ENCODE measurements around the gene TRAPPC12. TPM values are rescaled to one million over a fixed set of nuclear protein-coding genes. Genes with fewer than 3 reads are reported as not detected.

The TRAPPC12 gene
- total RNA-seq, 4 donors from 2014 or later, result 93.0 to 198 (median 108) TPM

DNA sequence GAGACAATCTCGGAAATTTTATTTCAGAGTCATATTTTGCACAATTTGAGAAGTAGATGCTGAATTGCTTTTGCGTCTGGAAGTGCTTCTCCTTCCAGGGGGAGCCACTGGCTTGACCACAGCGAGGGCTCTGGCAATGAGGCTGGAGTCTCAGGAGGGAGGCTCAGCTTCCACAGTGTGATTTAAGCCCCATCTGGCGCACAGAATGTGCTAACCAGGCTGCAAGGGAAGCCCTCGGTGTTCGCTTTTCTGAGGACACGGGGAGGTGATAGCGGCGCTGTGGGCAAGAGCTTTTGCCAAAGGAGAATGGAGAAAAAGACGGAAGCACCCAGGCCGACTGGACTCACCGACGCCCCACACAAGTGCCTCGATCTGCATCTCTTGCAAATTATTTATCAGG, 87.5 kb downstream of the TRAPPC12 start:
- Histone ChIP-seq H3K27ac (no peak overlapping the region), H3K36me3 (peaks cover 39 to 47% of the 10 kb centered on the region in 2 donors), H3K27me3 (no peaks in the 10 kb centered on the region), H3K9me3 (no peaks in the 10 kb centered on the region), H3K4me3 (replicated peaks in 1 of 3) (no peak overlapping the region), H3K4me1 (peaks cover 2% of the 10 kb centered on the region in 2 donors)
- 89 to 96% methylated on average over 14 of the region's 14 CpGs for WGBS, 2 donors
- DNase-seq, result no peak
- TF ChIP-seq CTCF (IDR thresholded peaks at IDR 0.05) (no peak), POLR2A (IDR thresholded peaks at IDR 0.05) (no peak)
- intact Hi-C loops (cut with DNase I), result loop anchor here (10.0 kb wide), 1 partner anchor 282 kb away; no protein-coding TSS in a partner anchor

DNA sequence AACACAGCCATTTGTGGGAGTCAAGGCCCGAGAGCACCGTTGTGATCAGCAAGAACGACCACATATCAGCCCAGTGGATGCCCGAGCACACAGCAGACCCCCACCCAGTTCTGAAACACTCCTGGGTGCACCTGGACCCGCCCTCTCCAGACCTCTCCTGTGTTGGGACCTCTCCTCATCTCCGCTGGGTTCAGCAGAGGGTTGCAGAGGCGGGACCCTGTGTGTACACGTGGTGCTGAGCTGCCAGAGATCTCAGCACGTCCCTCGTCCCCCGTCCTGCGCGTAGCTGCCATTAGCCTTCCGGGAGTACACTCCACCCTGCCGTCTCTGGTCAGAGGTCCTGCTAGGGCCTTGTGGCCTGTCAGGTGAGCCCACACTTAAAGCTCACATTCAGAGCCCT, 88.2 kb downstream of the TRAPPC12 start:
- Histone ChIP-seq H3K27me3 (no peaks in the 10 kb centered on the region), H3K9me3 (no peaks in the 10 kb centered on the region), H3K36me3 (peaks cover 46 to 52% of the 10 kb centered on the region in 2 donors), H3K4me3 (replicated peaks in 1 of 3) (no peak overlapping the region), H3K4me1 (no peaks in the 10 kb centered on the region), H3K27ac (no peak overlapping the region)
- no peak for TF ChIP-seq POLR2A (IDR thresholded peaks at IDR 0.05)
- TF ChIP-seq CTCF (IDR thresholded peaks at IDR 0.05), result no peak
- WGBS, 2 donors, result 97 to 98% methylated on average over 11 to 15 of the region's 15 CpGs
- DNase-seq, result no peak
- intact Hi-C loops (cut with DNase I), result loop anchor here (10.0 kb wide), 1 partner anchor 283 kb away; no protein-coding TSS in a partner anchor

DNA sequence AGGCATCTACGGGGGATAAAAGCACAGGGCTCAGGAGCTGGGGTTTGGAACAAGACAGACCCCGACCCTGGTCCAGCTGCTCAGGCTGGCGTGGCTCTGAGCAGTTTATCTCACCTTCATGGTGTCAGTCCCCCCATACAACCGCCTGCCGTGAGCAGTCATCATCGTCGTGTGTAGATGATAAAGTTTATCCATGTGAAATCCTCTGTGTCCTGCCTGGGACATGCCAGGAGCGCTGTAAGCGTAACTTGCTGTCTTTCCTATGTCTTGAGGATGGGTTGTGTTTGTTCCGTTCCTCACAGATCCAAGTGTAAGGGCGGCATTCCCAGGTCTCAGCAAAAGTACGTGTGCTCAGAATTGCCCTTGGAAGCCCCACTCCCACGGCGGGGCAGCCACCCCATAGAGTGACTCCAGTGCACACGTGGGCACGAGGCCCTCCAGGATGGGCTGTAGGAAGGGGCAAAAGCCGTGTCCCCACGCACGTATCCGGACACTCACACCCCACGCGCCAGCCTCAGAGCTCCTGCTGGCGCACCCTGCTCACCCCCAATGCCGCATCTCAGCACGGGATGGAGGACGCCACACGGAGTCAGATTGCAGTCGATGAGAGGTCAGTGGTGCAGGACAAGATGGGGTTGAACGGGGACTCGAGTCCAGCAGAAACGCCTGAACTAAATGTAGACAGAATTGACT, 88.9 kb downstream of the TRAPPC12 start:
- TF ChIP-seq CTCF (IDR thresholded peaks at IDR 0.05) (no peak), POLR2A (IDR thresholded peaks at IDR 0.05) (no peak)
- H3K27me3 ChIP-seq, result no peaks in the 10 kb centered on the region
- intact Hi-C loops (cut with DNase I), result loop anchor here (10.0 kb wide), 1 partner anchor 284 kb away; no protein-coding TSS in a partner anchor
- H3K27ac ChIP-seq, result no peak overlapping the region
- H3K9me3 ChIP-seq, result no peaks in the 10 kb centered on the region
- H3K4me3 ChIP-seq (replicated peaks in 1 of 3), result no peak overlapping the region
- DNase-seq, result no peak
- no peaks in the 10 kb centered on the region for H3K4me1 ChIP-seq
- 93 to 95% methylated on average over 26 to 31 of the region's 31 CpGs for WGBS, 2 donors
- peaks cover 47 to 52% of the 10 kb centered on the region in 2 donors for H3K36me3 ChIP-seq

- H3K36me3 ChIP-seq, result peaks cover 51% of the 10 kb centered on the region in 2 donors
- DNase-seq, result no peak
- intact Hi-C loops (cut with DNase I), result loop anchor here (10.0 kb wide), 1 partner anchor 285 kb away; no protein-coding TSS in a partner anchor
- H3K27ac ChIP-seq, result no peak overlapping the region
- H3K4me1 ChIP-seq, result no peaks in the 10 kb centered on the region
- no peaks in the 10 kb centered on the region for H3K9me3 ChIP-seq
- no peak for TF ChIP-seq CTCF (IDR thresholded peaks at IDR 0.05)
- no peak for TF ChIP-seq POLR2A (IDR thresholded peaks at IDR 0.05)
- H3K27me3 ChIP-seq, result no peaks in the 10 kb centered on the region
- H3K4me3 ChIP-seq (replicated peaks in 1 of 3), result no peak overlapping the region
- 95 to 98% methylated on average over 7 of the region's 7 CpGs for WGBS, 2 donors
Measured at GRCh38 chr2:3469486-3469885, 90.0 kb downstream of the TRAPPC12 start.

DNA sequence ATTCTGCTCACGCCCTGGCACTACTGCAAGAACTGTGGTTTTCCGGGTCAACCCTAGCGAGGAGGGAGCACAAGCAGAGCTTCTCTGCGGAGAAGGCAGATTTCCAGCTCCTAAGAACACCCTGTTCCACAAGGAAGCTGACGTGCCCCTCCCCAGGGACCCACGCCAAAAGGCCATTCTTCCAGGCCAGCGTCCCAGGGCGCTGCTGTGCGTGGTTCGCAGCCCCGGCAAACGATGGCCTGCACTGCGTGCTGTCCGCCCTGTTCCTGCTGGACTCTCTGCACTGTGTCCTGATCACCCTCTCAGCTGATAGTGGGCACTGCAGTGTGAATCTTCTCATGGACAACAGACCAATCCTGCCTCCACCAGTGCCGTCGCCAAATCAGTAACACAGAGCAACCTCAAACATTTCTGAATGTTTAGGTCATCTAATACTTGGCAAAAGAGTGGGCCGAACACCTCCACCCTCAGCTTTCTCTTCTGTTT, 90.7 kb downstream of the TRAPPC12 start:
- H3K9me3 ChIP-seq, result no peaks in the 10 kb centered on the region
- WGBS, 2 donors, result 91 to 93% methylated on average over 4 to 16 of the region's 17 CpGs
- H3K36me3 ChIP-seq, result peaks cover 46% of the 10 kb centered on the region in 2 donors
- no peaks in the 10 kb centered on the region for H3K27me3 ChIP-seq
- no peak for TF ChIP-seq POLR2A (IDR thresholded peaks at IDR 0.05)
- TF ChIP-seq CTCF (IDR thresholded peaks at IDR 0.05), result no peak
- no peak for DNase-seq
- no peaks in the 10 kb centered on the region for H3K4me1 ChIP-seq
- no peak overlapping the region for H3K4me3 ChIP-seq (replicated peaks in 1 of 3)
- no peak overlapping the region for H3K27ac ChIP-seq
- intact Hi-C loops (cut with DNase I), result no loop called here

Data from thyroid gland (tissue), 4 donors.